GM18858 (cell line): ENCODE results near the gene POU1F1.
"Not testable (repeated sequence)": the region's sequence is repeated elsewhere in the genome, so short reads cannot be mapped to it uniquely, and the experiment has no call there.

Experiments
- ATAC-seq: cut with Tn5 transposase; IDR thresholded peaks from one replicate; pipeline ENCODE4 v1.9.1; 2021; ENCODE audit not compliant: unreplicated experiment

Gene POU1F1

GRCh38 chr3:87260270-87260669, 16.1 kb downstream of the POU1F1 start:
- peak; percentile 83 for ATAC-seq

- no peak for ATAC-seq
Measured at GRCh38 chr3:87250009-87250408, 26.4 kb downstream of the POU1F1 start.

DNA sequence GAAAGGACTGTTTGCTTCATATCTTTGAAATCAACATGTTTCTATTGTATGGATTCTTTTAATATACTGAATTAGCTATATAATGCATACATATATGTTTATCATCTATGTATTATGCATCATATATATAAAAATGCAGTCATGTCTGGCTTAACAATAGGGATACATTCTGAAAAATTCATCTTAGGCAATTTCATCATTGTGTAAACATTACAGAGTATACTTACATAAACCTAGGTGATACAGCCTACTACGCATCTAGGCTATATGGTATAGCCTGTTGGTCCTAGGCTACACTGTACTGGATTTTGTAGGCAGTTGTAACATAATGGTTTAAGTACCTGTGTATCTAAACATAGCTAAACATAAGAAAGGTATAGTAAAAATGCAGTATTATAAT, 27.6 kb downstream of the POU1F1 start:
- no peak for ATAC-seq

GRCh38 chr3:87248231-87248630, 28.2 kb downstream of the POU1F1 start:
- not testable (repeated sequence) for ATAC-seq

- no peak for ATAC-seq
Measured at GRCh38 chr3:87247430-87247773, 29.0 kb downstream of the POU1F1 start.

DNA sequence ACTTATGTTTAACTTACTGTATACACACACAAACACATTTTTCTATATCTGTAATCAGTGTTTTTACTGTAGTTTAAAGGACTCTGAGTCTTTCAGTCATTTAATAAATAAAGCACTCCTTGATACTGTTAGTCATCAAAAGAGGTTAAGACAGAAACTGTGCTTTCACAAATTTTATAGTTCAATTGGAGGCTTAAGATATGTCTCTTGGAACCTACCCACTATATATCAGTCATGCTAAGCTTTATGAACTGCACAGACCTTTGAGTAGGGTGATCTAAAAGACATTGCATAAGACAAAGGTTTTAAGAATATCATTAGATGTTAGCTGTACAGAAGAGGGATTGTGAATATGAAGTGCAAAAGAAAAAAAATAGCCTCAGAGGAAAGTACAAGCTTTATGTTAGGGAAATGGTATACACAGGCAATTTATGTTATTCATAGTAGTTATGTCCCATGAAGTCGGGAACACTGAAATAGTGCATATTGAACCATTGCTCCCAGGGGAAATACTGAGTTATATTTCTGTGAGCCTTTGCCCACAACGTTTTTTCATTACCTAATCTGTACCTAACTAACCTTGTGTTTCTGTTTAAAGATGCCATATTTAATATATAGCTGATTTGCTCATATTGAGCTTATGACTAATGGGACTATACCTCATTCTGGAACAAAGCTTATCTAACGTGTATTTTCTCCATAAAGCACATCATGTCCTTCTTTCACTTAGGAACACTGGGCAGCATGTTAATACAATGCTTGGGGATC, 29.5 kb downstream of the POU1F1 start:
- no peak for ATAC-seq

GRCh38 chr3:87236093-87236492, 40.3 kb downstream of the POU1F1 start:
- ATAC-seq, result no peak

DNA sequence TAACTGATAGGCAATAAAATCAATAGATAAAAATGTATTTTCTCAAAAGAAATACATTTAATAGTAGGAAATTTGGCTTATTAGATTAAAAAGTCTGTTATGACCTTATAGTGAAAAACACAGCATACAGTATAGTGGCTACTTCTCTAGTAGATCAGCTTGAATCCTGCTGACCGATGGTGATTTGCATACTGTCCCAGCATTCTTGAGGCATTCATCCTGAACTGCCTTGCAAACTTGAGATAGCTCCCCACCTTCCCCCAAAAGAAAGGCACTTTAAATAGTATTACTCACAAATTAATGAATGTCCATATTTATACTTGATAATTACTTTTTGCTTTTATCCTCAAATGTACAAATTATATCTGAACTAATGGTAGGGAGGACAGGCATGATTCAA, 42.6 kb downstream of the POU1F1 start:
- no peak for ATAC-seq

DNA sequence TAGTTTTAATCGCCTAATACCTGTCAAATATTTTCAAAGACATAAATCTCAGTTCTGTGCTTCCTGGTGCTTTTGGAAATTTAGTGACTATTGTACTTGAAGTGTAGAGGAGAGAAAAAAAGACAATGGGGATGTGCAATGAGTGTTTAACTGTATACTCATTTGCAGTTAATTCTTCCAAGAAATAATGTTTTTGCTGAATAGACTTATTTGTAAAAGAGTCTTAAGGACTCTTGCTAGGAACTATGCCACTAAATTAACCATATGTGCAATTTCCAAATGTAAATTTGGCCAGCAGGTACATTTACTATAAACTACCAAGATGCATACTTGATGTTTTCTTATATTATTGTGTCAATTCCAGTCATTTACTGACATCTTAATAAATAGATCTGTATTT, 47.3 kb downstream of the POU1F1 start:
- no peak for ATAC-seq

DNA sequence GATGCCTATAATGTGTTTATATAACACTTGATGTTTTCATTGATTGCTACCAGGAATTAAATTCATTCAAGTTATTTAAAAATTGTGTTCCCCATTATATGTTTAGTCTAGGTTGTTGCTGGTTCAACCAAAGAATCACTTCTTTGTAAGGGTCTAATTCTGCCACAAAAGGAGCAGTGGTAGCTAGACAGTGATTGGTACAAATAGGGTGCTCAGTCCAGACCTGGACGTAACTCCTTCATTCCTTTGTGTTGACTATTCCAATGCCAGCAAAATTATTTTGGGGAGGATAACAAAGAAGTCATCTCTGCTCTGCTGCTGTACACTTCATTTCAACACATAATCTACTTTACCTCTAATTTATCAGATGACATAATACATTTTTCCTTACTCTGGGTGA, 48.1 kb downstream of the POU1F1 start:
- ATAC-seq, result no peak

- no peak for ATAC-seq
Measured at GRCh38 chr3:87227835-87228144, 48.6 kb downstream of the POU1F1 start.

DNA sequence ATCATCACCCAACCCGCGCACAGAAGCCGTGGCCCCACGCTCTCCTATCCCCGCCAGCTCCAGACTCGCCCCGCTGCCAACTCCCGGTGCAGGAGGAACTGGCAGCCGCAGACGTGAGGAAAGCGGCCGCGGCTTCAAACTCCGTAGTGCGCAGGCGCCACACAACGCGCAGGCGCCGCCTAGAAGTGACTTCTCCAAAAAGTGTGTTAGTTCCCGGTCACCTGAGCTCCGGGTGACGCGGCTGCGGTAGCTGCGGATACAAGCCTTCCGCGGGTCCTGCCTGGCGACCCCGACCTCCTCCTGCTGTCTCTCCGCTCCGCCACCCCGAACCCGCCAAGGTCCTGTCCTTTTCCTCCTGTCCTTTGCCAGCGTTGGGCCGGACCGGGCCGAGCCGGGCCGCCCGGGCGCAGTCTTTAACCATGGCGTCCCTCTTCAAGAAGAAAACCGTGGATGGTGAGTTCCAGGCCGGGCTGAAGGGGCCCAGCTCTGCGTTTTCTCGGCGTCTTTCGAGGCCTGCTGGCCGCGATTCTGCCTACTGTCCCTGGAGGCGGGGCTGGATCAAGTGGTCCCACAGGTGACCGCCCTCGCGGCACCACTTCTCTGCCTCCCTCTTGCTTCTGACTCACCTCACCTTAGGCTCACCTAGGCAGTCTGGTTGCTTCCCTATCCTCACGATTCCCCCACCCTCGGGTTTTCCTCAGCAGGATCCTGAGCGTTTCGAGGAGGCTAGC, 49.1 kb downstream of the POU1F1 start, which contains the start of gene CHMP2B:
Gene CHMP2B (plus strand): TSS at position 206 of the 731 bp plus-strand sequence. CDS start 214 bp downstream, at position 420.
- peak; percentile 96 for ATAC-seq

- no peak for ATAC-seq
Measured at GRCh38 chr3:87225659-87226058, 50.7 kb downstream of the POU1F1 start.

- ATAC-seq, result no peak
Measured at GRCh38 chr3:87219611-87220010, 56.8 kb downstream of the POU1F1 start.

DNA sequence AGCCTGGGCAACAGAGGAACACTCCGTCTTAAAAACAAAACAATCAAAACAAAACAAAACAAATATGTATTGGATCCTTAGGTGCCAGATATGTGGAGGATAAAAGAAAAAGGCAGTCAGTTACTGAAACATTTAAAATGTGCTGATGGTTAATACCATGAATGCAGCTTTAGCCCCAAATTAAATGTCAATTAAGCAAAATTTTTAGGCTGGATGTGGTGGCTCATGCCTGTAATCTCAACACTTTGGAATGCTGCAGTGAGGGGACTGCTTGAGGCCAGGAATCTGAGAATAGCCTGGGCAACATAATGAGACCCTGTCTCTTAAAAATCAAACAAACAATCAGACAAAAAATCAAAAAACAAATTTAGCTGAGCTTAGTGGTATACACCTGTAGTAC, 57.8 kb downstream of the POU1F1 start:
- ATAC-seq, result no peak
